Mesenchymal stem cell (in vitro differentiated cells and primary cell): ENCODE measurements around the gene SRRM1.
A peak's percentile ranks its signal among the peaks of the same experiment; 100 is the strongest.

Source experiments
- DNase-seq: peaks from one replicate; pipeline ENCODE4 v3.0.0-alpha.2; 2013
- H2AFZ ChIP-seq: one replicate; pipeline ENCODE4 v1.6.1; 2013; ENCODE audit warnings: low read depth, mild to moderate bottlenecking, control low read depth, inconsistent platforms, low read length, moderate library complexity
- H2AK5ac ChIP-seq: 2 replicates; pipeline ENCODE4 v1.6.1; 2013; ENCODE audit warnings: low read length, moderate library complexity, mild to moderate bottlenecking, inconsistent platforms; ENCODE audit not compliant: severe bottlenecking
- H2BK120ac ChIP-seq: one replicate; pipeline ENCODE4 v1.6.1; 2013; ENCODE audit warnings: low read depth, mild to moderate bottlenecking, inconsistent platforms, low read length, moderate library complexity
- H2BK12ac ChIP-seq, 2 experiments: one replicate each; pipeline ENCODE4 v1.6.1; 2013; ENCODE audit warnings: inconsistent platforms in 2 of 2, low read length in 2 of 2, mild to moderate bottlenecking in 2 of 2, moderate library complexity in 2 of 2, control low read depth in 1 of 2
- H2BK15ac ChIP-seq: one replicate; pipeline ENCODE4 v1.6.1; 2013; ENCODE audit warnings: mild to moderate bottlenecking, low read depth, inconsistent platforms; ENCODE audit not compliant: poor library complexity, severe bottlenecking
- H2BK5ac ChIP-seq: 2 replicates; pipeline ENCODE4 v1.6.1; 2013; ENCODE audit warnings: low read depth, mild to moderate bottlenecking, low read length, control low read depth, inconsistent platforms; ENCODE audit not compliant: poor library complexity, severe bottlenecking
- H3K14ac ChIP-seq, 2 experiments: one replicate each; pipeline ENCODE4 v1.6.1; 2013; ENCODE audit warnings: inconsistent platforms in 2 of 2, low read length in 2 of 2, control low read depth in 1 of 2, mild to moderate bottlenecking in 1 of 2, moderate library complexity in 1 of 2
- H3K18ac ChIP-seq, 2 experiments: one replicate each; pipeline ENCODE4 v1.6.1; 2013; ENCODE audit warnings: inconsistent platforms in 2 of 2, low read length in 2 of 2, control low read depth in 1 of 2, low read depth in 1 of 2, mild to moderate bottlenecking in 1 of 2
- H3K23ac ChIP-seq, 2 experiments: one replicate each; pipeline ENCODE4 v1.6.1; 2013; ENCODE audit warnings: inconsistent platforms in 2 of 2, low read length in 2 of 2, mild to moderate bottlenecking in 2 of 2, moderate library complexity in 2 of 2, control low read depth in 1 of 2
- H3K27ac ChIP-seq: 2 replicates; pipeline ENCODE4 v1.5.1; 2013; ENCODE audit warnings: mild to moderate bottlenecking, moderate library complexity, low read length, control low read depth, inconsistent platforms; ENCODE audit not compliant: poor library complexity, severe bottlenecking
- H3K27me3 ChIP-seq, 2 experiments: 2 replicates each; pipeline versions ENCODE4 v1.6.1 to v1.7.0; 2013; ENCODE audit warnings: low read length in 2 of 2, mild to moderate bottlenecking in 2 of 2, moderate library complexity in 2 of 2, control low read depth in 1 of 2, inconsistent platforms in 1 of 2; ENCODE audit not compliant: control insufficient read depth in 1 of 2, insufficient read depth in 1 of 2
- H3K36me3 ChIP-seq, 2 experiments: 2 replicates each; pipeline versions ENCODE4 v1.6.1 to v1.7.0; 2013; ENCODE audit warnings: low read length in 2 of 2, control low read depth in 1 of 2, inconsistent platforms in 1 of 2, low read depth in 1 of 2, mild to moderate bottlenecking in 1 of 2; ENCODE audit not compliant: insufficient read depth in 2 of 2, control insufficient read depth in 1 of 2
- H3K4ac ChIP-seq, 2 experiments: one replicate each; pipeline ENCODE4 v1.6.1; 2013; ENCODE audit warnings: inconsistent platforms in 2 of 2, low read length in 2 of 2, mild to moderate bottlenecking in 2 of 2, moderate library complexity in 2 of 2, control low read depth in 1 of 2, low read depth in 1 of 2
- H3K4me1 ChIP-seq: 2 replicates; pipeline ENCODE4 v1.6.1; 2013; ENCODE audit warnings: low read depth, low read length, control low read depth; ENCODE audit not compliant: control insufficient read depth, insufficient read depth
- H3K4me2 ChIP-seq: 2 replicates; pipeline ENCODE4 v1.6.1; 2013; ENCODE audit warnings: low read length, mild to moderate bottlenecking, inconsistent platforms; ENCODE audit not compliant: poor library complexity, severe bottlenecking
- H3K4me3 ChIP-seq, 2 experiments: 2 replicates each; pipeline versions ENCODE4 v1.5.1 to v1.7.0; 2013; ENCODE audit warnings: low read length in 2 of 2, mild to moderate bottlenecking in 2 of 2, control low read depth in 1 of 2, low read depth in 1 of 2; ENCODE audit not compliant: insufficient read depth in 1 of 2
- H3K79me1 ChIP-seq: replicated peaks from 2 replicates; pipeline ENCODE4 v1.6.1; 2013; ENCODE audit warnings: mild to moderate bottlenecking, control low read depth, low read length, inconsistent platforms; ENCODE audit not compliant: poor library complexity, severe bottlenecking
- H3K9ac ChIP-seq: 2 replicates; pipeline ENCODE4 v1.7.0; 2013; ENCODE audit warnings: mild to moderate bottlenecking, low read length, moderate library complexity
- H3K9me3 ChIP-seq: 2 replicates; pipeline ENCODE4 v1.7.0; 2013; ENCODE audit warnings: mild to moderate bottlenecking, low read length; ENCODE audit not compliant: control insufficient read depth
- H4K8ac ChIP-seq: one replicate; pipeline ENCODE4 v1.6.1; 2013; ENCODE audit warnings: inconsistent platforms, mild to moderate bottlenecking, low read length, moderate library complexity
- H4K91ac ChIP-seq: one replicate; pipeline ENCODE4 v1.6.1; 2013; ENCODE audit warnings: mild to moderate bottlenecking, low read length, inconsistent platforms
- WGBS: methylation state at CpG from one replicate; pipeline ENCODE4 v1.1.7; 2013; ENCODE audit warnings: mixed read lengths; 5-methylcytosine and 5-hydroxymethylcytosine counted together

The SRRM1 gene

GRCh38 chr1:24709791-24710441 is 66.8 kb downstream of the SRRM1 start:
- Histone ChIP-seq H3K4ac (no peak overlapping the region), H3K4me3 (no peak overlapping the region), H3K18ac (no peak overlapping the region), H3K4me2 (no peak overlapping the region), H3K27me3 (no peaks in the 10 kb centered on the region), H3K4me1 (peaks cover 15% of the 10 kb centered on the region), H2BK120ac (no peak overlapping the region), H2BK5ac (no peak overlapping the region), H3K9me3 (no peaks in the 10 kb centered on the region), H2BK15ac (no peak overlapping the region), H3K23ac (no peak overlapping the region), H4K8ac (no peak overlapping the region), H3K27ac (no peak overlapping the region), H2BK12ac (no peak overlapping the region), H4K91ac (no peak overlapping the region), H3K36me3 (no peaks in the 10 kb centered on the region), H3K14ac (no peak overlapping the region), H2AK5ac (peak overlapping the region; percentile 53), H3K9ac (no peak overlapping the region), H2AFZ (no peak overlapping the region), H3K79me1 (no peaks in the 10 kb centered on the region)
- no peak for DNase-seq
- WGBS = 88% methylated on average over 3 of the region's 5 CpGs

GRCh38 chr1:24711329-24711728 is 68.2 kb downstream of the SRRM1 start:
- Histone ChIP-seq H3K4me1 (peaks cover 13% of the 10 kb centered on the region), H2BK12ac (no peak overlapping the region), H2AFZ (no peak overlapping the region), H2BK15ac (no peak overlapping the region), H3K9ac (no peak overlapping the region), H3K27me3 (no peaks in the 10 kb centered on the region), H2BK120ac (no peak overlapping the region), H3K4me3 (no peak overlapping the region), H3K9me3 (no peaks in the 10 kb centered on the region), H3K18ac (no peak overlapping the region), H3K23ac (no peak overlapping the region), H2BK5ac (no peak overlapping the region), H3K79me1 (no peaks in the 10 kb centered on the region), H3K4ac (no peak overlapping the region), H4K91ac (no peak overlapping the region), H2AK5ac (peak overlapping the region; percentile 51), H3K27ac (no peak overlapping the region), H3K14ac (no peak overlapping the region), H3K36me3 (no peaks in the 10 kb centered on the region), H4K8ac (no peak overlapping the region), H3K4me2 (no peak overlapping the region)
- WGBS = over 99% methylated on average over 2 of the region's 4 CpGs
- DNase-seq = no peak

GRCh38 chr1:24713176-24713575 is 70.1 kb downstream of the SRRM1 start:
- H3K4me3 ChIP-seq = no peak overlapping the region
- 66% methylated on average over 4 of the region's 4 CpGs for WGBS

GRCh38 chr1:24713736-24714135 is 70.6 kb downstream of the SRRM1 start:
- Histone ChIP-seq H2AK5ac (peak overlapping the region; percentile 81), H3K79me1 (no peaks in the 10 kb centered on the region), H3K27ac (peak overlapping the region; percentile 39), H3K18ac (no peak overlapping the region), H3K4me2 (no peak overlapping the region), H2BK5ac (no peak overlapping the region), H3K9ac (no peak overlapping the region), H3K4me1 (peaks cover 15% of the 10 kb centered on the region), H3K4ac (peak overlapping the region in 1 of 2 experiments; percentile 75), H3K9me3 (no peaks in the 10 kb centered on the region), H2BK12ac (no peak overlapping the region), H2AFZ (no peak overlapping the region), H2BK15ac (no peak overlapping the region), H4K91ac (peak overlapping the region; percentile 9), H3K4me3 (no peak overlapping the region), H3K23ac (no peak overlapping the region), H4K8ac (peak overlapping the region; percentile 92), H3K14ac (no peak overlapping the region), H3K27me3 (no peaks in the 10 kb centered on the region), H3K36me3 (no peaks in the 10 kb centered on the region), H2BK120ac (peak overlapping the region; percentile 27)
- DNase-seq = no peak
- 51% methylated on average over 4 of the region's 5 CpGs for WGBS

More at GRCh38 chr1:24713176-24713575, 70.1 kb downstream of the SRRM1 start:
- no peak for DNase-seq
- no peaks in the 10 kb centered on the region for H3K27me3 ChIP-seq
- H3K27ac ChIP-seq = peak overlapping the region; percentile 47
- no peak overlapping the region for H2AFZ ChIP-seq
- H2BK5ac ChIP-seq = no peak overlapping the region
- no peaks in the 10 kb centered on the region for H3K9me3 ChIP-seq
- no peaks in the 10 kb centered on the region for H3K79me1 ChIP-seq
- H2BK15ac ChIP-seq = peak overlapping the region; percentile 41
- peak overlapping the region; percentile 57 for H4K8ac ChIP-seq
- no peak overlapping the region for H3K4me2 ChIP-seq
- H3K14ac ChIP-seq = no peak overlapping the region
- no peak overlapping the region for H2AK5ac ChIP-seq
- H3K9ac ChIP-seq = no peak overlapping the region
- H4K91ac ChIP-seq = peak overlapping the region; percentile 71
- H3K23ac ChIP-seq = no peak overlapping the region
- H3K4me1 ChIP-seq = peaks cover 15% of the 10 kb centered on the region
- H3K4ac ChIP-seq = peak overlapping the region in 1 of 2 experiments; percentile 75
- H2BK120ac ChIP-seq = peak overlapping the region; percentile 27
- no peaks in the 10 kb centered on the region for H3K36me3 ChIP-seq
- H3K18ac ChIP-seq = peak overlapping the region in 1 of 2 experiments; percentile 64
- no peak overlapping the region for H2BK12ac ChIP-seq
